Neuronal stem cell (in vitro differentiated cells): ENCODE data around the gene ITPR2.

ENCODE experiments used
- DNase-seq: peaks from one replicate; pipeline ENCODE4 v3.0.0-alpha.2; 2013; ENCODE audit warnings: low spot score
- H2AFZ ChIP-seq: one replicate; pipeline ENCODE4 v1.6.1; 2013; ENCODE audit warnings: mild to moderate bottlenecking, low read length, inconsistent platforms
- H2AK5ac ChIP-seq: 2 replicates; pipeline ENCODE4 v1.6.1; 2013; ENCODE audit warnings: low read depth, mild to moderate bottlenecking, inconsistent platforms, low read length, moderate library complexity, mixed read lengths
- H2BK120ac ChIP-seq: 2 replicates; pipeline ENCODE4 v1.6.1; 2013; ENCODE audit warnings: low read depth, mild to moderate bottlenecking, inconsistent platforms, low read length, moderate library complexity, mixed read lengths
- H2BK12ac ChIP-seq: one replicate; pipeline ENCODE4 v1.6.1; 2013; ENCODE audit warnings: low read length, inconsistent platforms
- H2BK15ac ChIP-seq: 2 replicates; pipeline ENCODE4 v1.6.1; 2013; ENCODE audit warnings: mild to moderate bottlenecking, low read length, inconsistent platforms, mixed read lengths
- H2BK5ac ChIP-seq: one replicate; pipeline ENCODE4 v1.6.1; 2013; ENCODE audit warnings: inconsistent platforms, mild to moderate bottlenecking, low read length, moderate library complexity
- H3K14ac ChIP-seq: one replicate; pipeline ENCODE4 v1.6.1; 2013; ENCODE audit warnings: low read length, inconsistent platforms
- H3K18ac ChIP-seq: 2 replicates; pipeline ENCODE4 v1.6.1; 2013; ENCODE audit warnings: low read length, inconsistent platforms
- H3K23ac ChIP-seq: 2 replicates; pipeline ENCODE4 v1.6.1; 2013; ENCODE audit warnings: low read depth, mild to moderate bottlenecking, mixed read lengths, low read length, inconsistent platforms; ENCODE audit not compliant: poor library complexity
- H3K27ac ChIP-seq: replicated peaks from 3 replicates; pipeline ENCODE4 v1.5.1; 2013; ENCODE audit warnings: low read length, inconsistent platforms
- H3K27me3 ChIP-seq, 3 experiments: 2 replicates each; pipeline ENCODE4 v1.6.1; 2013; ENCODE audit warnings: low read length in 3 of 3, mild to moderate bottlenecking in 2 of 3, inconsistent platforms in 1 of 3, low read depth in 1 of 3, mixed read lengths in 1 of 3, moderate library complexity in 1 of 3; ENCODE audit not compliant: control insufficient read depth in 3 of 3, insufficient read depth in 3 of 3
- H3K36me3 ChIP-seq, 2 donors: replicated peaks in 1 of 2; 2 replicates each; pipeline ENCODE4 v1.6.1; 2013; ENCODE audit warnings: low read length in 2 of 2; ENCODE audit not compliant: control insufficient read depth in 2 of 2, insufficient read depth in 2 of 2
- H3K4ac ChIP-seq: 2 replicates; pipeline ENCODE4 v1.6.1; 2013; ENCODE audit warnings: inconsistent platforms, mild to moderate bottlenecking, low read length, moderate library complexity
- H3K4me1 ChIP-seq, 2 donors: 1 replicate in 1 of 2; 2 replicates in 1 of 2; pipeline ENCODE4 v1.6.1; 2013; ENCODE audit warnings: low read length in 2 of 2, low read depth in 1 of 2; ENCODE audit not compliant: control insufficient read depth in 2 of 2, insufficient read depth in 1 of 2
- H3K4me2 ChIP-seq: one replicate; pipeline ENCODE4 v1.6.1; 2013; ENCODE audit warnings: mild to moderate bottlenecking, low read length, inconsistent platforms; ENCODE audit not compliant: insufficient read depth, poor library complexity, severe bottlenecking
- H3K4me3 ChIP-seq, 2 donors: 2 replicates each; pipeline ENCODE4 v1.5.1; 2013; ENCODE audit warnings: low read length in 2 of 2, mild to moderate bottlenecking in 2 of 2, inconsistent platforms in 1 of 2, moderate library complexity in 1 of 2
- H3K79me1 ChIP-seq: one replicate; pipeline ENCODE4 v1.6.1; 2013; ENCODE audit warnings: low read depth, mild to moderate bottlenecking, inconsistent platforms, low read length, moderate library complexity
- H3K9ac ChIP-seq: one replicate; pipeline ENCODE4 v1.6.1; 2013; ENCODE audit warnings: mild to moderate bottlenecking, low read depth, low read length, inconsistent platforms; ENCODE audit not compliant: poor library complexity
- H3K9me3 ChIP-seq, 2 donors: replicated peaks in 1 of 2; 2 replicates each; pipeline versions ENCODE3 to v1.6.1; 2013; ENCODE audit warnings: low read length in 2 of 2, mild to moderate bottlenecking in 2 of 2, inconsistent platforms in 1 of 2, low read depth in 1 of 2, mixed read lengths in 1 of 2, moderate library complexity in 1 of 2; ENCODE audit not compliant: control insufficient read depth in 2 of 2, insufficient read depth in 1 of 2
- H4K8ac ChIP-seq: one replicate; pipeline ENCODE4 v1.6.1; 2013; ENCODE audit warnings: low read depth, mild to moderate bottlenecking, inconsistent platforms, low read length, moderate library complexity
- H4K91ac ChIP-seq: one replicate; pipeline ENCODE4 v1.6.1; 2013; ENCODE audit warnings: low read length, low read depth, mild to moderate bottlenecking, inconsistent platforms; ENCODE audit not compliant: poor library complexity
- WGBS, 2 donors: extraction: QIAGEN DNeasy Blood & Tissue Kit; methylation state at CpG; one replicate each; pipeline ENCODE4 v1.1.7; 2013; ENCODE audit warnings: missing lambda C conversion rate in 2 of 2, mixed read lengths in 1 of 2; ENCODE audit not compliant: insufficient read length in 2 of 2, insufficient replicate concordance in 1 of 2; ENCODE audit errors: extremely low coverage in 2 of 2; 5-methylcytosine and 5-hydroxymethylcytosine counted together

ITPR2 gene

GRCh38 chr12:26848156-26848825, 15.3 kb upstream of the ITPR2 start:
- H3K4me2 ChIP-seq, result no peak overlapping the region
- no peak overlapping the region for H3K4me3 ChIP-seq
- H2BK120ac ChIP-seq, result no peak overlapping the region
- no peak overlapping the region for H3K9ac ChIP-seq
- no peak overlapping the region for H2BK5ac ChIP-seq
- no peak for DNase-seq
- no peaks in the 10 kb centered on the region for H3K36me3 ChIP-seq
- no peak overlapping the region for H2AFZ ChIP-seq
- no peak overlapping the region for H3K14ac ChIP-seq
- no peak overlapping the region for H2BK12ac ChIP-seq
- no peaks in the 10 kb centered on the region for H3K79me1 ChIP-seq
- no peaks in the 10 kb centered on the region for H3K9me3 ChIP-seq
- H4K8ac ChIP-seq, result no peak overlapping the region
- 100% methylated on average over 1 of the region's 6 CpGs; no CpG with 5 or more reads in 1 of the 2 donors for WGBS, 2 donors
- H3K4me1 ChIP-seq, result no peaks in the 10 kb centered on the region
- no peaks in the 10 kb centered on the region for H3K27me3 ChIP-seq
- no peak overlapping the region for H2AK5ac ChIP-seq
- no peak overlapping the region for H3K27ac ChIP-seq
- H3K23ac ChIP-seq, result no peak overlapping the region
- H3K4ac ChIP-seq, result no peak overlapping the region
- H3K18ac ChIP-seq, result no peak overlapping the region
- H2BK15ac ChIP-seq, result no peak overlapping the region
- no peak overlapping the region for H4K91ac ChIP-seq

GRCh38 chr12:26847431-26847830, 14.4 kb upstream of the ITPR2 start:
- no peak overlapping the region for H3K23ac ChIP-seq
- no peak overlapping the region for H4K91ac ChIP-seq
- no peaks in the 10 kb centered on the region for H3K36me3 ChIP-seq
- no peak overlapping the region for H2AFZ ChIP-seq
- no peak overlapping the region for H3K4me3 ChIP-seq
- no peak overlapping the region for H3K9ac ChIP-seq
- no peaks in the 10 kb centered on the region for H3K4me1 ChIP-seq
- H3K4ac ChIP-seq, result no peak overlapping the region
- no peak overlapping the region for H2BK120ac ChIP-seq
- no peak overlapping the region for H3K4me2 ChIP-seq
- no peak for DNase-seq
- no peaks in the 10 kb centered on the region for H3K79me1 ChIP-seq
- H2BK5ac ChIP-seq, result no peak overlapping the region
- H2AK5ac ChIP-seq, result no peak overlapping the region
- no peak overlapping the region for H2BK12ac ChIP-seq
- no peak overlapping the region for H3K27ac ChIP-seq
- no peak overlapping the region for H3K14ac ChIP-seq
- H3K27me3 ChIP-seq, result no peaks in the 10 kb centered on the region
- H3K18ac ChIP-seq, result no peak overlapping the region
- no peak overlapping the region for H2BK15ac ChIP-seq
- H4K8ac ChIP-seq, result no peak overlapping the region
- H3K9me3 ChIP-seq, result no peaks in the 10 kb centered on the region
- WGBS, 2 donors, result no CpG with 5 or more reads among the region's 5 CpGs

- Histone ChIP-seq H2BK12ac (no peak overlapping the region), H3K9me3 (no peaks in the 10 kb centered on the region), H2BK5ac (no peak overlapping the region), H2AFZ (peak overlapping the region; percentile 48), H3K36me3 (no peaks in the 10 kb centered on the region), H4K8ac (no peak overlapping the region), H3K9ac (no peak overlapping the region), H3K27me3 (no peaks in the 10 kb centered on the region), H3K14ac (no peak overlapping the region), H3K4me3 (no peak overlapping the region), H4K91ac (no peak overlapping the region), H3K4me2 (no peak overlapping the region), H3K23ac (no peak overlapping the region), H3K79me1 (no peaks in the 10 kb centered on the region), H3K27ac (no peak overlapping the region), H3K18ac (no peak overlapping the region), H3K4me1 (no peaks in the 10 kb centered on the region), H2AK5ac (no peak overlapping the region), H3K4ac (no peak overlapping the region), H2BK15ac (no peak overlapping the region), H2BK120ac (no peak overlapping the region)
- WGBS, 2 donors, result no CpG with 5 or more reads among the region's 5 CpGs
- DNase-seq, result no peak
Measured at GRCh38 chr12:26846416-26846815, 13.4 kb upstream of the ITPR2 start.

- Histone ChIP-seq H3K14ac (no peak overlapping the region), H3K9ac (no peak overlapping the region), H3K18ac (no peak overlapping the region), H3K4me1 (no peaks in the 10 kb centered on the region), H4K91ac (no peak overlapping the region), H2AFZ (peak overlapping the region; percentile 48), H3K79me1 (no peaks in the 10 kb centered on the region), H2BK120ac (no peak overlapping the region), H3K9me3 (no peaks in the 10 kb centered on the region), H4K8ac (no peak overlapping the region), H2BK12ac (no peak overlapping the region), H2BK15ac (no peak overlapping the region), H3K36me3 (no peaks in the 10 kb centered on the region), H3K4me3 (no peak overlapping the region), H2AK5ac (no peak overlapping the region), H2BK5ac (no peak overlapping the region), H3K23ac (no peak overlapping the region), H3K27ac (no peak overlapping the region), H3K27me3 (peaks cover 0 to 3% (median 0%) of the 10 kb centered on the region in 3 experiments), H3K4ac (no peak overlapping the region), H3K4me2 (no peak overlapping the region)
- DNase-seq, result no peak
- no CpG with 5 or more reads among the region's 4 CpGs for WGBS, 2 donors
Measured at GRCh38 chr12:26845984-26846383, 13.0 kb upstream of the ITPR2 start.
